CD4-positive, CD25-positive, alpha-beta regulatory T cell (primary cell): ENCODE data around the gene UBR4. TPM values are rescaled to one million over a fixed set of nuclear protein-coding genes. Genes with fewer than 3 reads are reported as not detected.

Experiments
- ATAC-seq, 2 donors: fragments of 150-1000 bp; cut with Tn5 transposase; one replicate each; pipeline ENCODE4 v1.10.0; 2021; ENCODE audit warnings: low read depth in 2 of 2, moderate number of reproducible peaks in 2 of 2, moderate library complexity in 1 of 2
- DNase-seq, 3 donors: peaks; one replicate each; pipeline versions ENCODE4 v3.0.0 to v3.0.0-alpha.2; 2012 to 2022; ENCODE audit warnings: mixed read lengths in 1 of 3
- H3K27ac ChIP-seq: one replicate; pipeline ENCODE4 v1.7.0; 2013; ENCODE audit warnings: mild to moderate bottlenecking, low read length; ENCODE audit not compliant: insufficient read depth, poor library complexity, severe bottlenecking
- H3K27me3 ChIP-seq: one replicate; pipeline ENCODE4 v1.7.0; 2013; ENCODE audit warnings: low read length; ENCODE audit not compliant: control insufficient read depth, insufficient read depth
- H3K36me3 ChIP-seq: one replicate; pipeline ENCODE4 v1.7.0; 2013; ENCODE audit warnings: mild to moderate bottlenecking, low read length, moderate library complexity; ENCODE audit not compliant: control insufficient read depth, insufficient read depth
- H3K4me1 ChIP-seq: 2 replicates; pipeline ENCODE4 v1.7.0; 2013; ENCODE audit warnings: mild to moderate bottlenecking, low read length; ENCODE audit not compliant: insufficient read depth, control insufficient read depth, poor library complexity, severe bottlenecking
- H3K4me3 ChIP-seq: one replicate; pipeline ENCODE4 v1.7.0; 2013; ENCODE audit warnings: low read depth, mild to moderate bottlenecking, low read length, moderate library complexity
- H3K9me3 ChIP-seq, 2 experiments: 1 replicate in 1 of 2; 2 replicates in 1 of 2; pipeline ENCODE4 v1.7.0; 2013; ENCODE audit warnings: low read length in 2 of 2, mild to moderate bottlenecking in 1 of 2, moderate library complexity in 1 of 2; ENCODE audit not compliant: control insufficient read depth in 2 of 2
- H3K27ac Mint-ChIP-seq, 3 donors: one replicate each; pipeline ENCODE4 v1.8.0; 2020 to 2022; ENCODE audit warnings: mild to moderate bottlenecking in 3 of 3, mixed read lengths in 3 of 3, moderate library complexity in 2 of 3
- H3K27me3 Mint-ChIP-seq: one replicate; pipeline ENCODE4 v1.8.0; 2022; ENCODE audit warnings: mild to moderate bottlenecking, mixed read lengths
- H3K36me3 Mint-ChIP-seq: one replicate; pipeline ENCODE4 v1.8.0; 2020; ENCODE audit warnings: mixed read lengths
- H3K4me1 Mint-ChIP-seq, 4 donors: one replicate each; pipeline ENCODE4 v1.8.0; 2020 to 2022; ENCODE audit warnings: mixed read lengths in 4 of 4, mild to moderate bottlenecking in 1 of 4
- H3K4me3 Mint-ChIP-seq, 4 donors: one replicate each; pipeline ENCODE4 v1.8.0; 2020 to 2022; ENCODE audit warnings: mild to moderate bottlenecking in 4 of 4, mixed read lengths in 4 of 4, moderate library complexity in 3 of 4
- H3K9me3 Mint-ChIP-seq, 7 donors: one replicate each; pipeline ENCODE4 v1.8.0; 2020 to 2022; ENCODE audit warnings: mixed read lengths in 7 of 7, mild to moderate bottlenecking in 3 of 7, moderate library complexity in 2 of 7
- polyA plus RNA-seq, 4 donors: library from polyadenylated mRNA; unstranded; fragments of 300-500 nt; fragmentation: Illumina TruSeq; gene quantifications; one replicate each; pipeline ENCODE4 v1.2.3, GENCODE V29; 2021
- total RNA-seq: library from RNA; stranded (reverse); gene quantifications from one replicate; pipeline ENCODE4 v1.2.3, GENCODE V29; 2022

UBR4 gene
- total and polyA plus RNA-seq, 5 donors from 2014 or later, result 9.9 to 173 (median 12.4) TPM

DNA sequence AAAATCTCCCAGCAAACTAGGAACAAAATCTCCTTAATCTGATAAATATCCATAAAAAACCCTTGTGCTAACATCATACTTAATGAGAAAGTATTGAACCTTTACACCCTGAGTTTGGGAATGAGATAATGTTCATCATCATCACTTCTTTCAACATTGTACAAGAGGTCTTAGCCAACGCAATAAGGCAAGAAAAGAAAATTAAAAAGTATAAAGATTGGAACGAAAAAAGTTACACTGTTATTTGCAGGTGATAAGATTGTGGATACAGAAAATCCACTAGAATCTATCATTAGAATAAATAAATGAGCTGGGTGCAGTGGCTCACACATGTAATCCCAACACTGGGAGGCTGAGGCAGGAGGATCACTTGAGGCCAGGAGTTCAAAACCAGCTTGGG, 76.7 kb downstream of the UBR4 start:
- no peak overlapping the region for H3K4me3 Mint-ChIP-seq
- Histone ChIP-seq H3K4me1 (no peaks in the 10 kb centered on the region), H3K27me3 (no peaks in the 10 kb centered on the region), H3K9me3 (peaks cover 0 to 8% of the 10 kb centered on the region in 2 experiments), H3K4me3 (no peak overlapping the region), H3K36me3 (peaks cover 96% of the 10 kb centered on the region), H3K27ac (no peak overlapping the region)
- H3K27ac Mint-ChIP-seq, result no peak overlapping the region
- H3K36me3 Mint-ChIP-seq, result peaks cover 70% of the 10 kb centered on the region
- H3K9me3 Mint-ChIP-seq, result peaks cover 0 to 7% (median 2%) of the 10 kb centered on the region in 7 donors
- DNase-seq (no peak), ATAC-seq (no peak)
- H3K4me1 Mint-ChIP-seq, result peaks cover 0 to 10% (median 4%) of the 10 kb centered on the region in 4 donors
- no peaks in the 10 kb centered on the region for H3K27me3 Mint-ChIP-seq

DNA sequence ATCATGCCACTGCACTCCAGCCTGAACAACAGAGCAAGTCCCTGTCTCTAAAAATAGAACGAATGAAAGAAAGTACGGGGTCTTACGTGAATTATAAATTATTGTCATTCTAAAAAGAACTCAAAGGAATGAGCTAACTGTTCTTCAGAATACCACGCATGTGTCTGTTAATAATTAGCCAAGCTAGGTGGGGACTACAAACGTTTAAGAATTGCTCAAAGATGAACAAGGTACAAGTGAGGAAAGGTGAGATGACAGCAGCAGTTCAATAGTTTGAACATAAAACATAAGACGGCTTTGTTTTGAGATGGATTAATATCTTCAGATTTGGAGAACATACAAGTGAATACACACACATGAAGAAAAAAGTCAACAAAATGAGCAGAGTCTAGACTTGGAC, 79.6 kb downstream of the UBR4 start:
- no peaks in the 10 kb centered on the region for H3K4me1 ChIP-seq
- no peak overlapping the region for H3K27ac Mint-ChIP-seq
- H3K27ac ChIP-seq, result no peak overlapping the region
- H3K27me3 ChIP-seq, result no peaks in the 10 kb centered on the region
- no peak overlapping the region for H3K4me3 ChIP-seq
- DNase-seq, result no peak
- H3K36me3 ChIP-seq, result peaks cover 97% of the 10 kb centered on the region
- peaks cover 0 to 7% (median 2%) of the 10 kb centered on the region in 7 donors for H3K9me3 Mint-ChIP-seq
- ATAC-seq, result no peak
- peaks cover 0 to 8% of the 10 kb centered on the region in 2 experiments for H3K9me3 ChIP-seq
- no peaks in the 10 kb centered on the region for H3K27me3 Mint-ChIP-seq
- no peak overlapping the region for H3K4me3 Mint-ChIP-seq
- H3K4me1 Mint-ChIP-seq, result peaks cover 0 to 7% (median 3%) of the 10 kb centered on the region in 4 donors
- peaks cover 61% of the 10 kb centered on the region for H3K36me3 Mint-ChIP-seq

- H3K9me3 Mint-ChIP-seq, result peaks cover 0 to 7% (median 2%) of the 10 kb centered on the region in 7 donors
- H3K4me1 ChIP-seq, result no peaks in the 10 kb centered on the region
- H3K27me3 Mint-ChIP-seq, result no peaks in the 10 kb centered on the region
- peaks cover 97% of the 10 kb centered on the region for H3K36me3 ChIP-seq
- H3K4me3 Mint-ChIP-seq, result no peak overlapping the region
- H3K4me1 Mint-ChIP-seq, result peaks cover 0 to 14% (median 9%) of the 10 kb centered on the region in 4 donors
- H3K27ac Mint-ChIP-seq, result no peak overlapping the region
- ATAC-seq, result no peak
- no peaks in the 10 kb centered on the region for H3K27me3 ChIP-seq
- H3K36me3 Mint-ChIP-seq, result peaks cover 59% of the 10 kb centered on the region
- no peak for DNase-seq
- H3K9me3 ChIP-seq, result peaks cover 0 to 8% of the 10 kb centered on the region in 2 experiments
- H3K4me3 ChIP-seq, result no peak overlapping the region
- no peak overlapping the region for H3K27ac ChIP-seq
These were observed 81.0 kb downstream of the UBR4 start for GRCh38 chr1:19128968-19129514.

- H3K4me1 ChIP-seq, result peaks cover 5% of the 10 kb centered on the region
- Mint-ChIP-seq H3K36me3 (peaks cover 73% of the 10 kb centered on the region), H3K27ac (peak overlapping the region; percentile 37 to 75 (median 69)), H3K27me3 (no peaks in the 10 kb centered on the region), H3K4me1 (peaks cover 0 to 20% (median 16%) of the 10 kb centered on the region in 4 donors), H3K9me3 (no peaks in the 10 kb centered on the region), H3K4me3 (no peak overlapping the region)
- ATAC-seq (no peak), DNase-seq (peak in 1 of 3 donors; percentile 12)
- H3K27me3 ChIP-seq, result no peaks in the 10 kb centered on the region
- no peaks in the 10 kb centered on the region for H3K9me3 ChIP-seq
- H3K4me3 ChIP-seq, result no peak overlapping the region
- peaks cover 100% of the 10 kb centered on the region for H3K36me3 ChIP-seq
- H3K27ac ChIP-seq, result no peak overlapping the region
These were observed 85.8 kb downstream of the UBR4 start for GRCh38 chr1:19124273-19124672.

DNA sequence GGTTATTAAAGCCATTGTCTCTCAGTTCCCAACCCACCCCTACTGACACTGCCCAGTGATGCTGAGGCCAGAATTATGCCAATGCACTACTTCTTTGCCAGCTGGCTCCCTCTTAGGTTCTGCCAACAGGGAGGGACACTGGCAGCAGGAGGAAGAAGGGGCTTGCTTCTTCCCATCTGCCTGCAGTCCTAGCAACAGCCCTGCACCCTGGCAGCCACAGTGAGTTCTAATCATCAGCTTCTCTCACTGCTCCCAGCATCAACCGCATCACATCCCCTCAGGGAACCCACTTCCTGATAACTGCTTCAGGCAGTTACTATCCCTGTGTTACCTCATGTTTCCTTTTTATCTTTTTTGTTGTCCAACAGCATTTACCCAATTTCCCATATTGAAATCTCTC, 86.2 kb downstream of the UBR4 start:
- no peak overlapping the region for H3K27ac ChIP-seq

DNA sequence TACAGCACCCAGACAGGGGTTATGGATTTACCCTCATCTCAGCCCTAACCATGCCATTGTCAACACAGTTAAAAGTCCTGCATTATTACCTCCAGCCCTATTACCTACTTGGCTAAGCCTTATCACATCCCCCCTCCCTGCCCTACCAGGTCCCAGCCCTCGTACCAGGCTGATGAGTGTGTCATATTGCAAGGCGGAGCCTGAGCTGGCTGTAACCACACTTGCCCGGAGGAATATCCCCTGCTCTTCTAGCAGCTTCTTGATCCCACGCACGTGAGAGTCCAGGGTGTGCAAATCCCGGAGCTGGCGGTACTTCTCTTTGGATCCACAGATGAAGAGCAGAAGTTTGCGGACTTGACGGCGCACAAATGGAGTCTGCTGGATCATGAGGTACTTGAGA, 87.4 kb downstream of the UBR4 start:
- Mint-ChIP-seq H3K27ac (peak overlapping the region in 2 of 3 donors; percentile 56 to 78), H3K4me3 (no peak overlapping the region), H3K27me3 (no peaks in the 10 kb centered on the region), H3K4me1 (peaks cover 0 to 20% (median 16%) of the 10 kb centered on the region in 4 donors), H3K9me3 (no peaks in the 10 kb centered on the region), H3K36me3 (peaks cover 82% of the 10 kb centered on the region)
- ATAC-seq (no peak), DNase-seq (no peak)
- Histone ChIP-seq H3K27me3 (no peaks in the 10 kb centered on the region), H3K4me1 (peaks cover 5% of the 10 kb centered on the region), H3K4me3 (no peak overlapping the region), H3K9me3 (no peaks in the 10 kb centered on the region), H3K36me3 (peaks cover 99% of the 10 kb centered on the region), H3K27ac (no peak overlapping the region)

More for the DNA sequence above, 86.2 kb downstream of the UBR4 start:
- no peak overlapping the region for H3K4me3 Mint-ChIP-seq
- Histone ChIP-seq H3K9me3 (no peaks in the 10 kb centered on the region), H3K27me3 (no peaks in the 10 kb centered on the region), H3K4me1 (peaks cover 5% of the 10 kb centered on the region), H3K36me3 (peaks cover 100% of the 10 kb centered on the region), H3K4me3 (no peak overlapping the region)
- H3K27me3 Mint-ChIP-seq, result no peaks in the 10 kb centered on the region
- DNase-seq (peak in 2 of 3 donors; percentile 8 to 54), ATAC-seq (peak; percentile 63 to 68)
- peak overlapping the region; percentile 37 to 75 (median 69) for H3K27ac Mint-ChIP-seq
- H3K4me1 Mint-ChIP-seq, result peaks cover 0 to 20% (median 16%) of the 10 kb centered on the region in 4 donors
- H3K36me3 Mint-ChIP-seq, result peaks cover 75% of the 10 kb centered on the region
- H3K9me3 Mint-ChIP-seq, result no peaks in the 10 kb centered on the region

DNA sequence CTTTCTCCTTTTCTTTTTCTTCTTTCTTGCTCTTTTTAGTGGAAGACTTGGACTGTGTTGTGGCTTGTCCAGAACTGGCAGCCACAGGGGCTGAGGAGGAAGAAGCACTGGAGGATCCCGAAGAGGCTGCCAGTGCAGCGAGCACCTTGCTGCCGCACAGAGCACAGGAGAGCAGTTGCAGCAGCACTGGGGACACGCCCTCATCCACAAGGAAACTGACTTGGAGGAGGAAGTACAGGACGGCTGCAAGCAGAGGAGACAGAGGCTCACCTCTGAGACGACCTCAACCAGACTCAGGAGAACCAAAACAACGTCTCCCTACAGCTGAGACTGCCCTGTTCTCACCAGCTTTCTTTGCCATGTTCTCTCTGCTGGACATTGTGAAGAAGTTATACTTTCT, 88.9 kb downstream of the UBR4 start:
- ATAC-seq (no peak), DNase-seq (no peak)
- Mint-ChIP-seq H3K9me3 (no peaks in the 10 kb centered on the region), H3K27ac (peak overlapping the region in 1 of 3 donors; percentile 56), H3K36me3 (peaks cover 81% of the 10 kb centered on the region), H3K4me3 (no peak overlapping the region), H3K4me1 (peaks cover 0 to 18% (median 16%) of the 10 kb centered on the region in 4 donors), H3K27me3 (no peaks in the 10 kb centered on the region)
- no peaks in the 10 kb centered on the region for H3K9me3 ChIP-seq
- no peaks in the 10 kb centered on the region for H3K27me3 ChIP-seq
- peaks cover 5% of the 10 kb centered on the region for H3K4me1 ChIP-seq
- no peak overlapping the region for H3K27ac ChIP-seq
- no peak overlapping the region for H3K4me3 ChIP-seq
- H3K36me3 ChIP-seq, result peaks cover 99% of the 10 kb centered on the region

- Mint-ChIP-seq H3K4me1 (peaks cover 0 to 18% (median 15%) of the 10 kb centered on the region in 4 donors), H3K27ac (no peak overlapping the region), H3K4me3 (no peak overlapping the region), H3K9me3 (no peaks in the 10 kb centered on the region), H3K27me3 (no peaks in the 10 kb centered on the region), H3K36me3 (peaks cover 75% of the 10 kb centered on the region)
- no peak overlapping the region for H3K27ac ChIP-seq
- no peak for DNase-seq
- no peaks in the 10 kb centered on the region for H3K27me3 ChIP-seq
- H3K4me3 ChIP-seq, result no peak overlapping the region
- ATAC-seq, result no peak
- no peaks in the 10 kb centered on the region for H3K9me3 ChIP-seq
- H3K4me1 ChIP-seq, result peaks cover 5% of the 10 kb centered on the region
- peaks cover 99% of the 10 kb centered on the region for H3K36me3 ChIP-seq
These were observed 90.0 kb downstream of the UBR4 start for GRCh38 chr1:19120070-19120469.
